ENCODE data around the gene TMEM184A. TPM values are rescaled to one million over a fixed set of nuclear protein-coding genes. Genes with fewer than 3 reads are reported as not detected.

The TMEM184A gene
- total and polyA plus RNA-seq, 2 of the 4 experiments (the other 2 are of a cell fraction): 0.36 to 1.9 TPM

DNA sequence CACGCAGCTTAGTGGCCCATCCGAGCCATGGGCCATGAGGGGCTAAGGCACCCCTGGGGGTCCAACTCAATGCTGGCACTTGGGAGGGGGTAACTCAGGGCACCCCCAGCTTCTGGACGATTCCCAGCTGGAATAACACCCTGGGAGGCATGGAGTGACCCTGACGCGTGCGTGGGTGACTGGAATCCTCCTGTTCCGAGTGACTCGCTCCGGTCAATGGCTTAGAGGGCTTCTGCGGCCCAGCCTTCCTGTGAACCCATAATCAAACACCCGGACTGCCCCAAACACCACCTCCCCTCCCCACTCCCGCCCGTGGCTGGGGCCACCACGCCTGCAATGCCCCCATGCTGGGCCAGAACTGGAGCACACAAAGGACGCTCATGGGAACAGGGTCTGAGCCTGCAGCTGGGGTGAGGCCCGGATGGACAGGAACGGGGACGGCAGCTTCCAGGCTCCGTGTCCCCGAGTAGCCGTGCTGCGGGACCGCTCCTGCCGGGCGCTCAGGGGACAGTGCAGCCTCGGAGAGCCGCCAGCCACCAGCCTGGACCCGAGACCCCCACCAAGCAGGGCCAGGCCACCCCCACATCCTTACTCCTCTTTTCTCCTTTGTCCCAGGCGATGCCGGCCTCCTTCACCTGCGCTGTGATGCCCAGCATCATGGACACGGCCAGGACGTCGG is 60.3 kb downstream of the TMEM184A start:
- no TSS peak for BruUV-seq (replicated peaks)
- Histone ChIP-seq H3K9ac (ENCODE audit: low read depth, low read length) (no peak overlapping the region), H2AK5ac (ENCODE audit: low read depth, low read length) (no peak overlapping the region), H3K4me2 (ENCODE audit: low read depth, low read length) (no peak overlapping the region), H3K27ac (ENCODE audit: insufficient read depth, low read length) (no peak overlapping the region), H3K56ac (ENCODE audit: extremely low read depth, insufficient read depth, low read length) (no peak overlapping the region), H2AK9ac (replicated peaks; ENCODE audit: low read depth, low read length, poor library complexity) (no peak overlapping the region), H3K18ac (ENCODE audit: low read depth, low read length) (no peak overlapping the region), H3K36me3 (ENCODE audit: control insufficient read depth, insufficient read depth, low read length) (peaks cover 61% of the 10 kb centered on the region), H3K9me3 (ENCODE audit: control insufficient read depth, insufficient read depth, low read length) (no peaks in the 10 kb centered on the region), H2BK5ac (ENCODE audit: low read depth, low read length, poor library complexity, severe bottlenecking) (no peak overlapping the region), H3K79me1 (ENCODE audit: low read depth in 1 of 2, low read length in 2 of 2) (peaks cover 0 to 13% of the 10 kb centered on the region in 2 experiments; a peak in 1 of 4 replicates), H2BK20ac (ENCODE audit: low read depth, low read length) (no peak overlapping the region), H2BK120ac (ENCODE audit: low read depth, low read length) (no peak overlapping the region), H4K5ac (ENCODE audit: low read depth, low read length) (no peak overlapping the region), H3K9me1 (ENCODE audit: insufficient read depth, low read length) (no peaks in the 10 kb centered on the region), H4K8ac (ENCODE audit: low read depth in 2 of 2, low read length in 2 of 2) (no peak overlapping the region), H3K4me1 (ENCODE audit: control insufficient read depth, insufficient read depth, low read length) (no peaks in the 10 kb centered on the region), H3K4ac (ENCODE audit: low read depth, low read length) (no peak overlapping the region), H3K27me3 (ENCODE audit: control insufficient read depth, insufficient read depth, low read length) (no peaks in the 10 kb centered on the region), H4K20me1 (ENCODE audit: insufficient read depth, low read length) (0 out of 2 replicates have a peak, but pooled peaks cover 7% of the 10 kb centered on the region), H3K4me3 (ENCODE audit: insufficient read depth, low read depth, low read length) (no peak overlapping the region), H3K23ac (ENCODE audit: low read depth, low read length) (no peak overlapping the region), H3K14ac (replicated peaks; ENCODE audit: low read depth, low read length) (no peak overlapping the region), H2BK15ac (ENCODE audit: low read depth, low read length) (no peak overlapping the region), H2AFZ (replicated peaks; ENCODE audit: low read length, poor library complexity) (no peak overlapping the region), H4K91ac (ENCODE audit: insufficient read depth, low read depth, low read length) (no peak overlapping the region)
- ChIA-PET CTCF (no interaction called here), POLR2A (ENCODE audit: unreplicated experiment) (no interaction called here)
- dilution Hi-C loops (cut with HindIII; ENCODE audit: low sequenced_read_pairs, unreplicated experiment): no loop called here
- TF ChIP-seq, protein P1, sequence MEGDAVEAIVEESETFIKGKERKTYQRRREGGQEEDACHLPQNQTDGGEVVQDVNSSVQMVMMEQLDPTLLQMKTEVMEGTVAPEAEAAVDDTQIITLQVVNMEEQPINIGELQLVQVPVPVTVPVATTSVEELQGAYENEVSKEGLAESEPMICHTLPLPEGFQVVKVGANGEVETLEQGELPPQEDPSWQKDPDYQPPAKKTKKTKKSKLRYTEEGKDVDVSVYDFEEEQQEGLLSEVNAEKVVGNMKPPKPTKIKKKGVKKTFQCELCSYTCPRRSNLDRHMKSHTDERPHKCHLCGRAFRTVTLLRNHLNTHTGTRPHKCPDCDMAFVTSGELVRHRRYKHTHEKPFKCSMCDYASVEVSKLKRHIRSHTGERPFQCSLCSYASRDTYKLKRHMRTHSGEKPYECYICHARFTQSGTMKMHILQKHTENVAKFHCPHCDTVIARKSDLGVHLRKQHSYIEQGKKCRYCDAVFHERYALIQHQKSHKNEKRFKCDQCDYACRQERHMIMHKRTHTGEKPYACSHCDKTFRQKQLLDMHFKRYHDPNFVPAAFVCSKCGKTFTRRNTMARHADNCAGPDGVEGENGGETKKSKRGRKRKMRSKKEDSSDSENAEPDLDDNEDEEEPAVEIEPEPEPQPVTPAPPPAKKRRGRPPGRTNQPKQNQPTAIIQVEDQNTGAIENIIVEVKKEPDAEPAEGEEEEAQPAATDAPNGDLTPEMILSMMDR (conservative IDR thresholded peaks at IDR 0.05; ENCODE audit: low read depth, low read length): no peak
- TF ChIP-seq, protein P2, sequence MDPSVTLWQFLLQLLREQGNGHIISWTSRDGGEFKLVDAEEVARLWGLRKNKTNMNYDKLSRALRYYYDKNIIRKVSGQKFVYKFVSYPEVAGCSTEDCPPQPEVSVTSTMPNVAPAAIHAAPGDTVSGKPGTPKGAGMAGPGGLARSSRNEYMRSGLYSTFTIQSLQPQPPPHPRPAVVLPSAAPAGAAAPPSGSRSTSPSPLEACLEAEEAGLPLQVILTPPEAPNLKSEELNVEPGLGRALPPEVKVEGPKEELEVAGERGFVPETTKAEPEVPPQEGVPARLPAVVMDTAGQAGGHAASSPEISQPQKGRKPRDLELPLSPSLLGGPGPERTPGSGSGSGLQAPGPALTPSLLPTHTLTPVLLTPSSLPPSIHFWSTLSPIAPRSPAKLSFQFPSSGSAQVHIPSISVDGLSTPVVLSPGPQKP (IDR thresholded peaks at IDR 0.05; ENCODE audit: borderline replicate concordance, low read depth, low read length): no peak
- TF ChIP-seq SMC3 (IDR thresholded peaks at IDR 0.05; ENCODE audit: low read depth, low read length) (no peak), RCOR1 (IDR thresholded peaks at IDR 0.05; ENCODE audit: insufficient replicate concordance, low read length) (no peak), RAD21 (IDR thresholded peaks at IDR 0.05; ENCODE audit: low read length) (no peak), FOS (IDR thresholded peaks at IDR 0.05; ENCODE audit: low read depth, low read length) (no peak), POLR2A (IDR thresholded peaks at IDR 0.05; ENCODE audit: low read depth, low read length) (no peak), MAFK (IDR thresholded peaks at IDR 0.05; ENCODE audit: low read depth, low read length) (no peak), BHLHE40 (IDR thresholded peaks at IDR 0.05; ENCODE audit: low read depth, low read length) (no peak), NFE2L2 (IDR thresholded peaks at IDR 0.05; ENCODE audit: low read depth, low read length) (no peak)
- TF ChIP-seq, protein P3, sequence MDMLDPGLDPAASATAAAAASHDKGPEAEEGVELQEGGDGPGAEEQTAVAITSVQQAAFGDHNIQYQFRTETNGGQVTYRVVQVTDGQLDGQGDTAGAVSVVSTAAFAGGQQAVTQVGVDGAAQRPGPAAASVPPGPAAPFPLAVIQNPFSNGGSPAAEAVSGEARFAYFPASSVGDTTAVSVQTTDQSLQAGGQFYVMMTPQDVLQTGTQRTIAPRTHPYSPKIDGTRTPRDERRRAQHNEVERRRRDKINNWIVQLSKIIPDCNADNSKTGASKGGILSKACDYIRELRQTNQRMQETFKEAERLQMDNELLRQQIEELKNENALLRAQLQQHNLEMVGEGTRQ (IDR thresholded peaks at IDR 0.05; ENCODE audit: low read depth, low read length): no peak
- ATAC-seq (ENCODE audit: low read depth) (no peak), DNase-seq (no peak)
- intact Hi-C loops (cut with micrococcal nuclease): no loop called here
- in situ Hi-C loops (cut with MboI; ENCODE audit: low sequenced_read_pairs): no loop called here
- WGBS, 2 experiments (ENCODE audit: extremely low coverage in 2 of 2, insufficient read length in 1 of 2): 96% methylated on average over 19 of the region's 34 CpGs; no CpG with 5 or more reads in 1 of the 2 experiments
